HT1080 (cell line): ENCODE results near the gene MEIS2. TPM values are rescaled to one million over a fixed set of nuclear protein-coding genes. Genes with fewer than 3 reads are reported as not detected.
A peak's percentile ranks its signal among the peaks of the same experiment; 100 is the strongest.

ENCODE experiments used
- DNase-seq: peaks from one replicate; pipeline ENCODE4 v3.0.0-alpha.2; 2015; ENCODE audit warnings: low read depth
- total RNA-seq: library from RNA; depleted of rRNA; stranded (reverse); fragments of >200 nt; shearing (Covaris generic); gene quantifications from 2 replicates; pipeline ENCODE4 v1.2.3, GENCODE V29; 2014

Gene MEIS2
- total RNA-seq, 1 experiment from 2014 or later = 17.1 TPM

GRCh38 chr15:36903195-36903594 is 197.2 kb downstream of the MEIS2 start:
- no peak for DNase-seq

GRCh38 chr15:36901012-36901411 is 199.3 kb downstream of the MEIS2 start:
- no peak for DNase-seq

- DNase-seq = no peak
Observed at GRCh38 chr15:36899696-36900095, 200.7 kb downstream of the MEIS2 start.

- no peak for DNase-seq
Observed at GRCh38 chr15:36898536-36899126, 201.7 kb downstream of the MEIS2 start.

GRCh38 chr15:36897834-36898233 is 202.5 kb downstream of the MEIS2 start:
- no peak for DNase-seq

GRCh38 chr15:36896949-36897348 is 203.4 kb downstream of the MEIS2 start:
- DNase-seq = no peak

- DNase-seq = no peak
Observed at GRCh38 chr15:36894075-36894474, 206.3 kb downstream of the MEIS2 start.

GRCh38 chr15:36893276-36893675 is 207.1 kb downstream of the MEIS2 start:
- no peak for DNase-seq

GRCh38 chr15:36888011-36888992 is 212.0 kb downstream of the MEIS2 start:
- no peak for DNase-seq

- no peak for DNase-seq
Observed at GRCh38 chr15:36887214-36887961, 213.0 kb downstream of the MEIS2 start.

GRCh38 chr15:36886701-36887100 is 213.6 kb downstream of the MEIS2 start:
- no peak for DNase-seq

GRCh38 chr15:36886191-36886590 is 214.2 kb downstream of the MEIS2 start:
- no peak for DNase-seq

GRCh38 chr15:36885771-36886170 is 214.6 kb downstream of the MEIS2 start:
- DNase-seq = no peak

- DNase-seq = no peak
Observed at GRCh38 chr15:36884936-36885635, 215.3 kb downstream of the MEIS2 start.

GRCh38 chr15:36884518-36884875 is 215.9 kb downstream of the MEIS2 start:
- DNase-seq = no peak

GRCh38 chr15:36883713-36884517 is 216.4 kb downstream of the MEIS2 start:
- DNase-seq = peak; percentile 51

GRCh38 chr15:36882487-36883131 is 217.7 kb downstream of the MEIS2 start:
- DNase-seq = no peak

GRCh38 chr15:36882056-36882455 is 218.3 kb downstream of the MEIS2 start:
- DNase-seq = no peak

- DNase-seq = no peak
Observed at GRCh38 chr15:36881516-36881915, 218.8 kb downstream of the MEIS2 start.

GRCh38 chr15:36880913-36881460 is 219.4 kb downstream of the MEIS2 start:
- DNase-seq = no peak
